Measurements from ENCODE around the gene FSTL4.

FSTL4 gene

DNA sequence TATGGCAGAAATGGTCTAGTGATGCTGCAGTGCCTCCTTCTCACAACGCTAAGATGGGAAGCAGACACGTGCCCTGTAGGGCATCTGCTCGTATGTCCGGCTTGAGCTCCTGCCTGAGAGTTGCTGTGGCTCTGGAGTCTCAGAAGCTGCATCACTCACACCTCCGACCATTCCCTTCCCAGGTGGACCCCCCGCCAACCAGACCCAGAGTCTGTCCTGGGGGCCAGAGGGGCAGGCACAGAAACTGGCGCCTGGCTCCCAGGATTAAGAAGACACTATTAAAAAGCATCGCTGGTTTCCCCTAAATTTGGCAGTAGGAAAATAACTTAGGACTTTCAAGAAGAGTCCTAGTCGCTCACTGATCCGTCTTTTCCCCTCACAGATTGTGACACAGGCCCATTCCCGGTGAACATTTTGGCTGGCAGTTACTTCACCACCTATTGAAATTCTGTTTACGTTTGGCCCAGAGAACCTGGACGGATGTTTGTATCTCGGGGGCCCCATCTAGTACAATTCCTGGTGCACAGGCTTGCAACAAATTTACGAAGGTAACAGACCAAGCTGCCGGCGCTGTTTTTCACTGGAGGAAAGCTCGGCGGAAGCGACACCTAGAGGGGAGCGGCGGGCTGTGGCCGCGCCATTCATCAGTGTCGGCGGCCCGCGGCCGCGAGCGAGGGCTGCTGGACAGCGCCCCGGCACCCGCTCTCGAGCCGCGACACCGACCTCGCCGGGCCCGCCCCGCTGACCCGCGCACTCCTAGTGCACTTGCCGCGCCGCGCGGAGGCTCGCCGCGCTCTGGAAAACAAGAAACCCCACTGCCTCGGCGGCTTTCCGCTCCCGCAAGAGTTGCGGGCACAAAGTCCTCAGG, 1.6 kb downstream of the FSTL4 start:
- no peak for DNase-seq

DNA sequence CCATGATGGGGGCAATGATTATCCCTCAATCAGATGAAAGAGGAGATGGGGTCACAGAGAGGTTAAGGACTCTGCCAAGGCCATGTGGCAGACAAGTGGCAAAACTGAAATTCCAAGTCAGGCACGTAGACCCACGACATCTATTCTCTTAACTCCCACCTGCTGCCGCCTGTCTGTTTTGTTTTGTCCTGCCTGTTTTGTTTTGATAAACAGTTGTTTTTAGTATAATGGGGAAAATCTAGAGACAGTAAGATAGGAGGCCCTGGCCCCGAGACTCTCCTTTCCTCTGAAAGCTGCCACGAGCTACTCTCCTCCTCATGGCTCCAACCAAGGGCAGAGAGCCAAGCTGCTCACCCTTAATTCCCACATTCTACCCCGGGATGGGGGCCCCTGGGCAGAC, 4.9 kb downstream of the FSTL4 start:
- DNase-seq = no peak

- no peak for DNase-seq
These were observed 5.5 kb downstream of the FSTL4 start for GRCh38 chr5:133606835-133607234.

DNA sequence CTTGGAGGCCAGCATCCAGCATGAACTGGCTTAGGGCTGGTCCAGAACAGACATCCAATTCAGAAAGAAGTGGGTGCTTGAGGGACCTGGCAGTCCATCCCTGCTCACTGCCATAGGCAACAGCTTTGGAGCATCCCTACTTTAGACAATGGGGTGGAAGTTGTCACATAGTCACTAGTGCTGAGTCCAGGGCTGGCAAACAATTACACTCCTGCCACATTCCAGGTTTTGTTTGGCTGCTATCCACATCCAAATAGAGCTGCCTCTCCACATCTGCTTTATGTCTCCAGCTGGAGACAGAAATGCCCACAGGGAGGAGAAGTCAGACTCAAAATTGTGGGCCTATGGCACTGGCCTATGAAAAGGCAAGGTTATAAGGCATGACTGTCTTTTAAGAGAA, 7.0 kb downstream of the FSTL4 start:
- DNase-seq = no peak

DNA sequence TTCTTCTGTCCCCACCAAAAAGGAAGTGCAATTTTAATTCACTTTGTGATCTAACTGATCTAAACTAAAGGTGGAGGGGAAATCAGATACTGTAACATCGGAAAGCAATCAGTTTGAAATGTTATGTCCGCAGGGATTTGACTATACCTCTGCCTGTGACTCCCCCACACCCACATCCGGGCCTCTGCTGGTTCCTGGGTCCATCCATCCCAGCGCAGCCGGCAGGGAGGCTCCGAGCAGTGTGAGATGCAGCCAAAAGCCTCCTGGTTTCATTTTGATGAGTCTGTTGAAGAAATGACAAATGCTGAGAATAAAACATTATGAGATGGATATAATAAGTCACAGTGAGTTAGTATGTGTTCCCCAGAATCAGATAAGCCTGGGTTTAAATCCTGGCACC, 8.6 kb downstream of the FSTL4 start:
- DNase-seq = no peak

DNA sequence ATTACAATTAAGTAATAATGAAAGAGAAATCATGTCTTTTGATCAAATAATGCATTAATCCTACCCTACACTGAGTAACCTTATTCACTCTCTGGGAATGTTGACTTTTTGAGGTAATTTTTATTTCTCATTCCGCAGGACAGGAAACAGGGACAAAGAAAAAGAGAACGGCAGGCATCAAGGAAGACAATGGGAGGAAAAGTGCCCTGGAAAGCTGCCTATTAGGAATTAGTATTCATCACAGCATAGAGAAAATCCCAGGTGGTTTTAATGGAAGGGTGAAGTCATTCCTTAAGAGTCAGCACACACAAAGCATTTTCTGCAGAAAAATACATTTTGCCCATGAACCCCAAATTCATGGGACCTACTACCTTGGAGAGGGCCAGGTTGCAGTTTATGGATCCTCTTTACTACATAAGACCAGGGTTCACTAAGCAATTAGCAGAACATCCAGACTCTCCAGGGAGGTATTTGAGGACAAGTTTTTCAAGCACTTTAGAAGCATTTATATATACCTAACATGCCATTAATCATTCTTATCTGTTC, 9.4 kb downstream of the FSTL4 start:
- DNase-seq = no peak

DNA sequence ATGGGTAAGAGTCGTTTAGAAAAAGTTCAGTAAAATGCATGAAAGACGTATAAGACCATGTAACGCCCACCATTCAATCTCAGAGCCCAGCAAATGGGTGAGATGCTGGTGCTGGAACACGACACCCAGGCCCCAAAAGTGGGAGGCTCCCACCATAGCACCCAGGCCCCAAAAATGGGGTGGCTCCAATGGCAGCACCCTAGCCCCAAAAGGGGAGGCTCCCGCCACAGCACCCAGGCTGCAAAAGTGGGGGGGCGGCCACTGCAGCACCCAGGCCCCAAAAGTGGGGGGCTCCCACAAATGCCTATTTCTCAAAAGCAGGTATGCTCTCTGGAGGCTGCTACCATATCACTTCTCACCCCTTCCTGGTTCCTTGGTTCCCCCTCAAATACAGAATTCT, 12.7 kb downstream of the FSTL4 start:
- no peak for DNase-seq

DNA sequence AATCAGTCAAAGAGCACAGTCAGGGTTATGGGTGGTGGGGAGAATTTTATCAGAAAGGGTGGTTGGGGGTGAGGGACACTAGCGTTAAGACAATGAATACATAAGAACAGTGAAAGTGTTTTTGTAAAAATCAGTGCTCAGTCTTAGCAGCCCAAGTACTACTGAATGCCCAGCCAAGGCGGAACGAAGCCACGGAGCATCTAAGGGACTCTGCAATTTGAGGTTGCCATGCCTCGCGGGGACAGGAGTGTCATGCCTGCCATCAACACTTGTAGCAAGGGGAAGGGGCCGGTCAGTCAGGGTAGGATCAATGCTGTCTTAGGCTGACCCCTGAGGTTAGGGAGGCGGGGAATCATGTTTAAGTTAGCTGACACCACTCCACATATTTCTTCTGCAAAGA, 13.3 kb downstream of the FSTL4 start:
- no peak for DNase-seq

DNA sequence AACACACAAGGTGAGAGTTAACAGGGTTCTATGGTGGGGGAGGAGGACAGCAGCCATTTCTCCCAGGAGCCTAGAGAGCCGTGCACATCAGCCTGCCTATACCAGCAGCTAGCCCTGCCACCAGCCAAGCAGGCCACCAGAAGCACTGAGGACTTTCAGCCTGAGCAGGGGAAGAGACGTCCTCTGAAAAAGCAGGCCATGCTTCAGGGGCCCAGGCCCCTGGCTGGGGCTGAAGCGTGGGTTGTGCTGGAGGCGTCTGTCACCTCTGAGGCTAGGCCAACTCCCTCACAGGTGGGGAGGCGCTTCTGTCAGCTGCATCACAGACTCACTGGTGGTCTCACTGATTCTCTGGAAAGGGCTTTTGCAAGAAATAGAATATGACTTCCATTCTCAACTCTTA, 16.3 kb downstream of the FSTL4 start:
- no peak for DNase-seq

DNA sequence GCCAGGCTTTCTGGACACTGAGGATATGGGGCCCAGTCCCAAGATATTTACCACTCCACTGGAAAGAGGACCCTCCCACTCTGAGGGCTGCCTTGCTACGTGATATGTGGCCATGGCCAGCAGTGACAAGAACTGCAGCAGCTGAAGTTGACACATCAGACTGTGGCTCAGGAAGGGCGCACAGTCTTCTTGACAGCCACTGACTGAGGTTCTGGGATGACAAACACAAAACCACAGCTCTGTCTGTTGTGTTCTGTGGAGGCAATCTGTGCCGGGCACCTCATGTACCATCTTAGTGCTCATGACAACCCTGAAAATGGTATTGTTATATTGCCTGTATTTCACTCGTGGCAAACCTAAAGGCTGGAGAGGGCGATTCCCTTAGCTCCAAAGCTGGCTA, 16.9 kb downstream of the FSTL4 start:
- no peak for DNase-seq

GRCh38 chr5:133589286-133589685, 23.1 kb downstream of the FSTL4 start:
- DNase-seq = no peak

GRCh38 chr5:133582971-133583370, 29.4 kb downstream of the FSTL4 start:
- no peak for DNase-seq

- no peak for DNase-seq
These were observed 30.4 kb downstream of the FSTL4 start for GRCh38 chr5:133581918-133582317.

DNA sequence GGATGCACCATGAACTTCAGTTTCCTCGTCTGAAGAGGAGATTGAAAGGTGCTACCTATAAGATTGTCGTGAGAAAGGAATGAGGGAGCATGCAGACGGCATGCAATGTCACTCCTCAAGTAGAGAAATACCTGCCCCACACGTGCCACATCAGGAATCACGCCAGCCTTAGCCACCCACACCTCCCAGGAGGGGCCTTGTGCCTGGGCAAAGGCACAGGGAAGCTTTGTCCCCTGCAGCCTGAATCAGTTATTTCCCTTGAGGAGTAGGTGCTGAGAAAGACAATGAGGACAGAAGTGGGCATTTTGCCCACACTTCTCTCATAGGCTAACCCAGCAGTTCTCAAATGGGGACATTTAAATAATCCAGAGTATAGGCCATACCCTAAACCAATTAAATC, 31.0 kb downstream of the FSTL4 start:
- DNase-seq = no peak

GRCh38 chr5:133580618-133581017, 31.7 kb downstream of the FSTL4 start:
- no peak for DNase-seq

GRCh38 chr5:133579766-133580165, 32.6 kb downstream of the FSTL4 start:
- no peak for DNase-seq

DNA sequence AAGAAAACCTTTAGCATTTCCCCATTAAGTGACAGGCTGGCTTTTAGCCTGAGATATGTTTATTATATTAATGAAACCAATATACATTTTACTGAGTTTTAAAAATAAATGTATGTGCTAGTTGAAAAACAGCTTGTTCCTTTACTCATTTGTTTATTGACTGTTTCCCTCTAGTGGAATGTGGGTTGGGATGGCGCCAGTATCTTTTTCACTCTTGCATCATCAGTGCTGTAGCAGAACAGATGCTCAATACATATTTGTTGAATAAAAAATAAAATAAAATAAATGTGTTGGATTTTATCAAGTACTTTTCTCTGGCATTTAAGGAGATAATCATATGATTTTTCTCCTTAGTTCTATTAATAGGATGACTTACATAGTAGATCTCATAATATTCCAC, 43.0 kb downstream of the FSTL4 start:
- DNase-seq = no peak

DNA sequence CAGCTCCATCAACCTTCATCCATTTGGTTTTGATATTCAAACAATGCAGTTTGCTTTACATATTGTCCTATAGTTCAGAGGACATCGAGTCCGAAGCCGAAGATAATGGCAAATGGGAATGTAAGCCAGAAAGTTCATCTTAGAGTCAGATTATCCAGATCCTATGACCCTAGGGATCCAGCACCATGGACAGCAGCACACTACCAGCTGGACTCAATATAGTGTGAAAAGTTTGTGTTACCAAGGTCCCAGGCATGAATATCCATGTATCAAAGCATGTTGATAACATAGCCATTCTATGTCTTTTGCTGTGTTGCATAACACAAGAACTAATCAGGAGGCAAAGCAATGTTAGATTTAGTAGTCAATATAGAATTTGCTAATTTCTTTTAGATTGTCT, 46.3 kb downstream of the FSTL4 start:
- DNase-seq = no peak

DNA sequence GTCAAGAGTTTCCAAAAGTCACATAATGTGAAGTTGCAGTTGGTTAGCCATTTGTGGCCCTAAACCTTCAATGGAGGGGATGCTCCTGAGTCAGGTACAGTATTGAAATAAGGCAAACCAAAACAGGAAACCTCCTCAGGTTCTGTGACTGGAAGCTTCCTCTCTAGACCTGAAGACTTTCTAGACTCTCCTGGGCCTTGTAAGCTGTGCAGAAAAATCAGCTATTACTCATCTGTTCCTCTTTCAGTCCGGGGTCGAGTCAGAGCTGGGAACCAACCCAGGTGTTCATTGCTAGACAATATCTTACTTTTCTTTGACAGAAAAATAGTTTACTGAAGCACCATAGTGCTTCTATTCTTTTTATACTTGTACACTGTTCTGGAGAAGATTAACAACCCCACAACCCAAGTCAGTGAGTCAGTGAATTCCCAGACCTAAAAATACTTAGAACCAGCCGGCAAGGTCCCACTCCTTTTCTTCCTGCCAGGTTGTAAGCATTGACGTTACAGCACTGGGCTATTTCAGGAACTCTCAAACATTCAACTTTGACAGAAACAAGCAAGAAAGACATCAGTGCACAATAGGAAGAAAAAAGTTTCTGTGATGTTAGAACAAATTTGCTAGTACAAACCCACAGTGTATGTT, 47.3 kb downstream of the FSTL4 start:
- no peak for DNase-seq

DNA sequence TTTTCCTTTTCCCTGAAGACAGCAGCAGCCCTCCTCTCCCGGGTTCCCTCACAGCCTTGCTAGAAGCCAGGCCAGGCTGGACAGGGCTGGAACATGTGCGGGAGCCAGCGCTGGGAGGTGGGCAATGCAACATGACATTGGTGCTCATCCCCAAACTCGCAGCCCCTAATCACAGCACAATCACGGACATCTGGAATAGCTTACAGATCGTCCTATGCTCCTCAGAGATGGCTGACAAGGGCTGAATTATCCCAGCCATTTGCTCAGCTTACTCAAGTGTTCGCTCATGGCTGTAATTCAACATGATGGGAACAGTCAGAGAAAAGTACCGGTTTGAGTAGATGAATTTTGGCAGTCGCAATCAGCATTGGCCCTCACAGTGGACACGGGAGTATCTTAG, 49.8 kb downstream of the FSTL4 start:
- no peak for DNase-seq

DNA sequence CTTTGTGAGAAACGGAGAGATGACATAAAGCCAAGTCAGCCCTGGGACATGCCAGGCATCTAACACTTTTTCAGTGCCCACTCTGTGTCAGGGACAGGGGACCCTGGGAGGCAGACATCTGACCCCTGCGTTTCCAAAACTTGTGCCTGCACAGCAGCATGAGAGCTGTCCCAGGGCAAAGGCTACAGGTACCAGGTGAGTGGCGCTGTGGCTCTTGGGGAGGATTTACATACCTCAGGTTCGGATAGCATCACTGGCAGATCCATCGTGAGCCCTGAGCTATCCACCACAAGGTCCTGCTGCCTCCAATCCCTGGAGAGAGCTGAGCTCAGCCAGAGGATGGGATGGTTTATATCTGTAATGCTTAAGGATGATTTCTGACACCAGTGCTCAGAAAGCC, 52.4 kb downstream of the FSTL4 start:
- DNase-seq = no peak

DNA sequence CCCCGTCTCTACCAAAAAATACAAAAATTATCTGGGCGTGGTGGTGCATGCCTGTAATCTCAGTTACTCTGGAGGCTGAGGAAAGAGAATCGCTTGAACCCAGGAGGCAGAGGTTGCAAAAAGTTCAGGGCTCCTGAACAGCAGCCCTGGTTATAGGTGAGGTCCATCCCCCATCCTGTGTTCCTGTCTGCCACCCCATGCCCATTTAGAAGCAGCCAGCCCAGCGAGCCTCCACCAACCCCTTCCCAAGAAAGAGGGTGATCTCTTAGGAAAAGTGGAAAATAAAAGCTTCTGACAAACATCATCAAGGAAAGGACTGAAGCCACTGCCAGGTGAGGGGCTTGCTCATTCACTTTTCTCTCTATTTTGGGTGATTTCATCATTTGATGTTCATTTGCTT, 55.8 kb downstream of the FSTL4 start:
- DNase-seq = no peak

- DNase-seq = no peak
These were observed 58.1 kb downstream of the FSTL4 start for GRCh38 chr5:133554279-133554678.

- DNase-seq = no peak
These were observed 59.3 kb downstream of the FSTL4 start for GRCh38 chr5:133552925-133553525.

Measured in activated gamma-delta T cell (primary cell).